GM21423 (cell line): ENCODE data around the gene PARD6A.
A peak's percentile ranks its signal among the peaks of the same experiment; 100 is the strongest.
"Not testable (repeated sequence)": the region's sequence is repeated elsewhere in the genome, so short reads cannot be mapped to it uniquely, and the experiment has no call there.

Source experiments
- ATAC-seq: cut with Tn5 transposase; IDR thresholded peaks from one replicate; pipeline ENCODE4 v1.9.1; 2021; ENCODE audit warnings: mild to moderate bottlenecking, moderate library complexity; ENCODE audit not compliant: unreplicated experiment

PARD6A gene

GRCh38 chr16:67683767-67684166 is 23.0 kb downstream of the PARD6A start:
- no peak for ATAC-seq

GRCh38 chr16:67685388-67686112 is 24.8 kb downstream of the PARD6A start:
- peak; percentile 37 for ATAC-seq

DNA sequence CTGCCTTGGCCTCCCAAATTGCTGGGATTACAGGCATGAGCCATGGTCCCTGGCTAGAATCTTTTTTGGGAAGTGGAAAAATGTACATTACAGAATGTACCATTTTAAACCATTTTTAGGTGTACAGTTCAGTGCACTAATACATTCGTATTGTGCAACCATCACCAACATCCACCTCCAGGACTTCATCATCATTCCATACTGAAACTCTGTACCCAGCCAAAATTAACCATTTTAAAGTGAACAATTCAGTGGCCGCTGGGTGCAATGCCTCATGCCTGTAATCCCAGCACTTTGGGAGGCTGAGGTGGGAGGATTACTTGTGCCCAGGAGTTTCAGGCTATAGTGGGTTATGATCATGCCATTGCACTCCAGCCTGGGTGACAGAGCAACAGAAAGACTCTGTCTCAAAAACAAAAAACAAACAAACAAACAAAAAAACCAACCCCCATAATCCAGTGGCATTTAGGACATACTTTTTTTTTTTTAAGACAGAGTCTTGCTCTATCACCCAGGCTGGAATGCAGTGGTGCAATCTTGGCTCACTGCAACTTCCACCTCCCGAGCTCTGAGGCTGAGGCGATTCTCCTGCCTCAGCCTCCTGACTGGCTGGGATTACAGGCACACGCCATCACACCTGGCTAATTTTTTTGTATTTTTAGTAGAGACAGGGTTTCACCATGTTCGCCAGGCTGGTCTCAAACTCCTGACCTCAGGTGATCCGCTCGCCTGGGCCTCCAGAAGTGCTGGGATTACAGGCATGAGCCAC is 32.9 kb downstream of the PARD6A start:
- not testable (repeated sequence) for ATAC-seq

- no peak for ATAC-seq
Measured at GRCh38 chr16:67694611-67695010, 33.9 kb downstream of the PARD6A start.

GRCh38 chr16:67697422-67698185 is 36.8 kb downstream of the PARD6A start:
- ATAC-seq: no peak

- no peak for ATAC-seq
Measured at GRCh38 chr16:67699265-67699664, 38.5 kb downstream of the PARD6A start.

GRCh38 chr16:67701420-67701819 is 40.7 kb downstream of the PARD6A start:
- no peak for ATAC-seq

DNA sequence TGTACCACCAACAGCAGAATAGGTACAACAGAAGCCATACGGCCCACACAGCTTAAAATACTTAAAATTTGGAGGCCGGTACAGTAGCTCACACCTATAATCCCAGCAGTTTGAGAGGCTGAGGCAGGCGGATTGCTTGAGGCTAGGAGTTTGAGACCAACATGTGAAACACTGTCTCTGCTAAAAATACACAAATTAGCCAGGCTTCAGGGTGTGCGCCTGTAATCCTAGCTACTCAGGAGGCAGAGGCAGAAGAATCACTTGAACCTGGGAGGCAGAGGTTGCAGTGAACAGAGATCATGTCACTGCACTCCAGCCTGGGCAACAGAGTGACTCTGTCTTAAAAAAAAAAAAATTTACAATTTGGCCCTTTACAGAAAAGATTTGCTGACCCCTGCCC is 41.4 kb downstream of the PARD6A start:
- ATAC-seq: no peak

DNA sequence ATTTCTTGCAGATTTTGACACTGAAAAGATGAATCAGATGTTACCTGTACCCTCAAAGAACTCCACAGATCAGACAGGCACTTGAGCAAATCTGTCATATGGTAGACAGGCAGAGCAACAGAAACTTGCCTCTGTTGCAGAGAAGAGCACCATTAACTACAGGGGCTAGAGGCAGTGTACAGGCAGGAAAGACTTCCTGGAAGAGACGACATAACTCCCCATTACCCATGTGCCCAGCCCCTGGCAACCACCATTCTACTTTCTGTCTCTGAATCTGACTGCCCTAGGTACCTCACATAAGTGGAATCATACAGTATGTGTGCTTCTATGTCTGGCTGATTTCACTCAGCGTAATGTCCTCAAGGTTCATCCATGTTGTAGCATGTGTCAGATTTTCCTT is 42.9 kb downstream of the PARD6A start:
- ATAC-seq: no peak

- ATAC-seq: no peak
Measured at GRCh38 chr16:67704110-67704509, 43.4 kb downstream of the PARD6A start.

DNA sequence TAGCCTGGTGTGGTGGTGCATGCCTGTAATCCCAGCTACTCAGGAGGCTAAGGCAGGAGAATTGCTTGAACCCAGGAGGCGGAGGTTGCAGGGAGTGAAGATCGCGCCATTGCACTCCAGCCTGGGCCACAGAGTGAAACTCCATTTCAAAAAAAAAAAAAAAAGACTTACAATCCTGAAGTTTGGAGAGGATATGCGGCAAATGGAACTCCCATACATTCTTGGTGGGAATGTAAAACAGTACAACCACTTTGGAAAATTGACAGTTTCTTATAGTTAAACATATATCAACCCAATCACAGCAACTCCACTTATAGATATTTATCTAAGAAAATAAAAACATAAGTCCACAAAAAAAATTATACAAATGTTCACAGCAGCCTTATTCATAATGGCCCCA is 46.5 kb downstream of the PARD6A start:
- no peak for ATAC-seq

DNA sequence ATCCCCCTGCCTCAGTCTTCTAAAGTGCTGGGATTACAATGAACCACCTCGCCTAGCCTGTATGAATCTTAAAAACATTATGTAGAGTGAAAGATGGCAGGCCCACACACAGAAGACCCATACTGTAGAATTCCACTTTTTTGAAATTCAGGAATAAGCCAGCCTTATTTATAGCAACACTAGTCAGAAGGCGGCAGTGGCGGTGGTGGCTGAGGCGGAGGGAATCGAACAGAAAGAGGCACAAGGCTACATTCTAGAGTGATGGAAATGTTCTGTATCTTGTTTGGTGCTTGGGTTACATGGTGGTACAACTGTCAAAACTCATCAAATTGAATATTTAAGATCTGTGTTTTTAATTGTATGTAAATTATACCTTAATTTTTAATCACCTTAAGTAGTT is 47.0 kb downstream of the PARD6A start:
- no peak for ATAC-seq

DNA sequence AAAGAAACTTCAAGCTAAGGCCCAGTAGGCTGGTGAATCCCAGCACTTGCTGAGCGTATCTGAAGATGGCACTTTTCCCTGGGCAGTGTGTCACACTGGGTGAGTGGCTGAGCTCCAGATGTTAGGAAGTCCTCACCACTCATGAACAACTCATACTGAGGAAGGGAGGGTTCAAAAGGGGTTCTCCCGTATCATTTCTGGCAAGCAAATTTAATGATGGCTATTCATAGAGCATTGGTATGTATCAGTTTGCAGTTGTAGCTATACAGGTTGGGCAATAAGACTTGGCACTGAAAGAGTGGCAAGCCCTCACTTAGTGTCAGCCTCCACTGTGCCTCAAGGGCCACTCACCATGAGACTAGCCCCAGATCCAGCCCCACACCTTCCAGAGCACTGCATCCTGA is 47.6 kb downstream of the PARD6A start:
- no peak for ATAC-seq

GRCh38 chr16:67709050-67709449 is 48.3 kb downstream of the PARD6A start:
- no peak for ATAC-seq

DNA sequence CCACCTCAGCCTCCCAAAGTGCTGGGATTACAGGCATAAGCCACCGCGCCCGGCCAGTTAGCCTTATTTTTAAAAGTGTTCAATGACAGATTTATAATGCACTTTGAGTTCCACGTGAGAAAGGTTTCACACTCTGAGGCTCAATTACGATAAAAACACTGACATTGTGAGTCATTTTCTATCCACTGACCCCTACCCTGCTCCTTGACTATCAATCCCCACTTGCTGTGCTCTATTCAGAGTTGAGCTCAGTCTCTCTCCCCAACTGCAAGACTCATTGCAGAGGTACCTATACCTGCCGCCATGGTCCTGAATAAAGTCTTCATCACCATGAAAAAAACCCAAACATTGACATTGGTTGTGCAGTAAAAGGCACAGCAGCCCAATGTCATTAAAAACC is 49.8 kb downstream of the PARD6A start:
- ATAC-seq: no peak
